A673 (cell line): ENCODE results near the gene KLK3. TPM values are rescaled to one million over a fixed set of nuclear protein-coding genes. Genes with fewer than 3 reads are reported as not detected.

Source experiments
- BruUV-seq: library from RNA; stranded (reverse); fragments of 400-500 nt; replicated peaks from 2 replicates; lab custom pipeline; 2021; lab: Mats Ljungman, UMichigan
- CTCF ChIA-PET: fragments of 300-600 bp; sonication (Branson Sonifier 250); formaldehyde crosslinking; loops from one replicate; lab custom pipeline; 2022; ENCODE audit warnings: antibody characterized with exemption; lab: Charles Lee
- POLR2A ChIA-PET: fragments of 300-600 bp; sonication (Branson Sonifier 250); formaldehyde crosslinking; loops from one replicate; lab custom pipeline; 2022; ENCODE audit warnings: antibody characterized with exemption; ENCODE audit not compliant: low non-redundant PET; lab: Charles Lee
- DNase-seq: peaks from one replicate; pipeline ENCODE4 v3.0.0-alpha.2; 2015; ENCODE audit warnings: low spot score
- H3K27ac ChIP-seq: fragments of 200-600 bp; sonication (generic); 2 replicates; pipeline ENCODE4 v1.5.1; 2016; ENCODE audit warnings: mixed run types, low read depth, mild to moderate bottlenecking, mixed read lengths, antibody characterized with exemption, low read length; ENCODE audit not compliant: poor library complexity, severe bottlenecking
- H3K27me3 ChIP-seq: fragments of 200-600 bp; sonication (generic); replicated peaks from 2 replicates; pipeline ENCODE4 v1.6.1; 2017; ENCODE audit warnings: mixed run types, low read depth, mild to moderate bottlenecking, mixed read lengths, antibody characterized with exemption, low read length; ENCODE audit not compliant: insufficient read depth, poor library complexity
- H3K36me3 ChIP-seq: fragments of 200-600 bp; sonication (generic); 2 replicates; pipeline ENCODE4 v1.6.1; 2016; ENCODE audit warnings: mixed run types, mild to moderate bottlenecking, mixed read lengths, antibody characterized with exemption, low read length; ENCODE audit not compliant: insufficient read depth, poor library complexity, severe bottlenecking
- H3K4me1 ChIP-seq: fragments of 200-600 bp; sonication (generic); 2 replicates; pipeline ENCODE4 v1.6.1; 2017; ENCODE audit warnings: mixed run types, mild to moderate bottlenecking, mixed read lengths, antibody characterized with exemption, low read length; ENCODE audit not compliant: insufficient read depth, poor library complexity, severe bottlenecking
- H3K4me3 ChIP-seq: fragments of 200-600 bp; sonication (generic); 2 replicates; pipeline ENCODE4 v1.5.1; 2016; ENCODE audit warnings: low read depth, mixed run types, mild to moderate bottlenecking, mixed read lengths, low read length; ENCODE audit not compliant: poor library complexity, severe bottlenecking
- H3K9me3 ChIP-seq: fragments of 200-600 bp; sonication (generic); 2 replicates; pipeline ENCODE4 v1.6.1; 2016; ENCODE audit warnings: mixed run types, low read depth, mild to moderate bottlenecking, mixed read lengths, antibody characterized with exemption, low read length; ENCODE audit not compliant: poor library complexity, severe bottlenecking
- EZH2 ChIP-seq: fragments of 200-600 bp; sonication (generic); IDR thresholded peaks from 2 replicates; pipeline ENCODE4 v1.6.1; 2017; ENCODE audit warnings: borderline replicate concordance, low read depth, mild to moderate bottlenecking, mixed read lengths, antibody characterized with exemption, low read length; ENCODE audit not compliant: poor library complexity, severe bottlenecking
- intact Hi-C: fragments of 100-400 bp; cut with micrococcal nuclease; formaldehyde crosslinking; loops from one replicate; pipeline ENCODE4 v1.10.0; 2022; ENCODE audit not compliant: unreplicated experiment
- total RNA-seq: library from RNA; stranded (reverse); gene quantifications from 2 replicates; pipeline ENCODE4 v1.2.3, GENCODE V29; 2021
- TF ChIP-seq, protein P1 (sequence below): fragments of 300-800, 200-600 bp; sonication (generic); conservative IDR thresholded peaks from 2 replicates; pipeline ENCODE4 v1.5.1; 2017; ENCODE audit warnings: low read depth, mild to moderate bottlenecking, antibody characterized with exemption, low read length, moderate library complexity, mixed read lengths

KLK3 gene
- total RNA-seq, 1 experiment from 2014 or later, result not detected

DNA sequence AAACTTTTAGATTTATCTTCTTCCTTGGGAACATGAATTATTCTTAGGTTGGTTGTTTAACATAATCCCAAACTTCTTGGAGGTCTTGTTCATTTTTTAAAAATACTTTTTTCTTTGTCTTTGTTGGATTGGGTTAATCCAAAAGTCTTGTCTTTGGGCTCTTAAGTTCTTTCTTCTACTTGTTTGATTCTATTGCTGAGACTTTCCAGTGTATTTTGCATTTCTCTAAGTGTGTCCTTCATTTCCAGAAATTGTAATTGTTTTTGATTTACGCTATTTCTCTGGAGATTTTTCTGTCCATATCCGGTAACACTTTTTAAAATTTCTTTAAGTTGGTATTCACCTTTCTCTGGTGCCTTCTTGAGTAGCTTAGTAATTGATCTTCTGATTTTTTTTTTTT is 11.5 kb upstream of the KLK3 start:
- TF ChIP-seq, protein P1, sequence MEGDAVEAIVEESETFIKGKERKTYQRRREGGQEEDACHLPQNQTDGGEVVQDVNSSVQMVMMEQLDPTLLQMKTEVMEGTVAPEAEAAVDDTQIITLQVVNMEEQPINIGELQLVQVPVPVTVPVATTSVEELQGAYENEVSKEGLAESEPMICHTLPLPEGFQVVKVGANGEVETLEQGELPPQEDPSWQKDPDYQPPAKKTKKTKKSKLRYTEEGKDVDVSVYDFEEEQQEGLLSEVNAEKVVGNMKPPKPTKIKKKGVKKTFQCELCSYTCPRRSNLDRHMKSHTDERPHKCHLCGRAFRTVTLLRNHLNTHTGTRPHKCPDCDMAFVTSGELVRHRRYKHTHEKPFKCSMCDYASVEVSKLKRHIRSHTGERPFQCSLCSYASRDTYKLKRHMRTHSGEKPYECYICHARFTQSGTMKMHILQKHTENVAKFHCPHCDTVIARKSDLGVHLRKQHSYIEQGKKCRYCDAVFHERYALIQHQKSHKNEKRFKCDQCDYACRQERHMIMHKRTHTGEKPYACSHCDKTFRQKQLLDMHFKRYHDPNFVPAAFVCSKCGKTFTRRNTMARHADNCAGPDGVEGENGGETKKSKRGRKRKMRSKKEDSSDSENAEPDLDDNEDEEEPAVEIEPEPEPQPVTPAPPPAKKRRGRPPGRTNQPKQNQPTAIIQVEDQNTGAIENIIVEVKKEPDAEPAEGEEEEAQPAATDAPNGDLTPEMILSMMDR, result no peak
- no peak for TF ChIP-seq EZH2
- BruUV-seq, result no TSS peak
- Histone ChIP-seq H3K4me1 (no peaks in the 10 kb centered on the region), H3K27ac (no peak overlapping the region), H3K27me3 (peaks cover 52% of the 10 kb centered on the region), H3K36me3 (no peaks in the 10 kb centered on the region), H3K4me3 (no peak overlapping the region), H3K9me3 (no peaks in the 10 kb centered on the region)
- intact Hi-C loops, result no loop called here
- DNase-seq, result no peak
- ChIA-PET POLR2A (no interaction called here), CTCF (no interaction called here)

DNA sequence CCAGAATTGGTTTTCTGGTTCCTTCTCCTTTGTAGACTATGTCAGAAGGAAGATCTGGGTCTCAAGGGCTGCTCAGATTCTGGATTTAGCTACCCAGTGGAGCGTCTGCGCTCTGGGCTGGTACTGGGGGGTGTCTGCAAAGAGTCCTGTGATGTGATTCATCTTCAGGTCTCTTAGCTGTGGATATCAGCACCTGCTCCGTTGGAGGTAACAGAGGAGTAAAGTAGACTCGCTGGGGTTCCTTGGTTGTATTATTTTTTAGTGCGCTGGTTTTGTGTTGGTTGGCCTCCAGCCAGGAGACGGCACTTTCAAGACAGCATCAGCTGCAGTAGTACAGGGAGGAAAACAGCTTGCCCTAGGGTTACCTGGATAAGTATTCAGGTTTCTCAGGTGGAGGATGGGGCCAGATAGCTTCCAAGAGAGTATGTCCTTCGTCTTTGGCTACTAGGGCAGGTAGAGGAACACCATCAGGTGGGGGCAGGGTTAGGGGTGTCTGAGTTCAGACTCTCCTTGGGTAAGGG is 11.0 kb upstream of the KLK3 start:
- Histone ChIP-seq H3K36me3 (no peaks in the 10 kb centered on the region), H3K4me3 (no peak overlapping the region), H3K4me1 (no peaks in the 10 kb centered on the region), H3K9me3 (no peaks in the 10 kb centered on the region), H3K27me3 (peaks cover 52% of the 10 kb centered on the region), H3K27ac (no peak overlapping the region)
- CTCF ChIA-PET, result no interaction called here
- POLR2A ChIA-PET, result interaction anchor here (0.6 kb wide), 1 partner anchor 57 kb away, joined by 4 read pairs; no protein-coding TSS in a partner anchor
- intact Hi-C loops, result no loop called here
- BruUV-seq, result no TSS peak
- no peak for DNase-seq
- TF ChIP-seq EZH2, result no peak
- TF ChIP-seq, protein P1, result no peak

DNA sequence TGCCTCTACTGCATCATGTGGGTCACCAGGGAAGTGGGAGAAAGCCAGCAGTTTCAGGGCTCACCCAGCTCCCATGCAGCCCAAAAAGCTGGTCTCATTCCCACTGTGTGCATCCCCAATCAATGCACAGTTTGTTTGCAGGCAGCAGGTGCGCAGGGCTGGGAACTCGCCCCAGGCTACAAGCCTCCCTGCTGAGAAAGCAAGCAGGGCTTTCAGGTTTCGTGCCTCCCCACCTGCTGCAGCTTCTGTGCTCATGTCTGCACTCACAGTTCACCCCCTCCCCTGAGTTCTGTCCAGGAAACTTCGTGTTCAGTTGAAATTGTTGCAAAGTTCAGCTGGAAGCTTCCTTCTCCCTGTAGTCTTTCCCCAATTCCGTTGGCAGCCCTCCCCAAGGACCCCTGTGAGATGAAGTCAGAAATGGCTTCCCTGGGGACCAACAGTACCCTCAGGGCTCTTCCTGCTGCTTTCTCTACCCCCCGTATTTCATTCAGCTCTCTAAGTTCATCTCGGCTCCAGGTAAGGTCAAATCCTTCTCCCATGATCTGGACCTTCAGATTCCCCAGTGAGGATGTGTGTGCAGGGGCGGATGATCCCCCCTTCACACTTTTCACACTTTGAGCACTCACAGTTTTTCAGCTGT is 10.3 kb upstream of the KLK3 start:
- no TSS peak for BruUV-seq
- Histone ChIP-seq H3K4me1 (no peaks in the 10 kb centered on the region), H3K27me3 (peaks cover 52% of the 10 kb centered on the region), H3K9me3 (no peaks in the 10 kb centered on the region), H3K36me3 (no peaks in the 10 kb centered on the region), H3K27ac (no peak overlapping the region), H3K4me3 (no peak overlapping the region)
- ChIA-PET CTCF (no interaction called here), POLR2A (interaction anchor here (0.6 kb wide), 1 partner anchor 56 kb away, joined by 4 read pairs; no protein-coding TSS in a partner anchor)
- intact Hi-C loops, result no loop called here
- TF ChIP-seq, protein P1, result no peak
- TF ChIP-seq EZH2, result no peak
- DNase-seq, result no peak
